ENCODE measurements around the gene DCP2.
"Not testable (repeated sequence)": the region's sequence is repeated elsewhere in the genome, so short reads cannot be mapped to it uniquely, and the experiment has no call there.

The DCP2 gene

GRCh38 chr5:112960863-112961504 is 15.6 kb upstream of the DCP2 start:
- H3K27ac Mint-ChIP-seq, result peak overlapping the region; percentile 97
- no peak for DNase-seq
- H3K4me1 Mint-ChIP-seq, result peaks cover 43% of the 10 kb centered on the region
- peak overlapping the region; percentile 39 for H3K4me3 Mint-ChIP-seq
- H3K27me3 Mint-ChIP-seq (ENCODE audit: low read depth, poor library complexity), result no peaks in the 10 kb centered on the region
- TF ChIP-seq CTCF (IDR thresholded peaks at IDR 0.05), result no peak
- H3K9me3 Mint-ChIP-seq, result peaks cover 3% of the 10 kb centered on the region
- no peaks in the 10 kb centered on the region for H3K36me3 Mint-ChIP-seq (ENCODE audit: low read depth)

DNA sequence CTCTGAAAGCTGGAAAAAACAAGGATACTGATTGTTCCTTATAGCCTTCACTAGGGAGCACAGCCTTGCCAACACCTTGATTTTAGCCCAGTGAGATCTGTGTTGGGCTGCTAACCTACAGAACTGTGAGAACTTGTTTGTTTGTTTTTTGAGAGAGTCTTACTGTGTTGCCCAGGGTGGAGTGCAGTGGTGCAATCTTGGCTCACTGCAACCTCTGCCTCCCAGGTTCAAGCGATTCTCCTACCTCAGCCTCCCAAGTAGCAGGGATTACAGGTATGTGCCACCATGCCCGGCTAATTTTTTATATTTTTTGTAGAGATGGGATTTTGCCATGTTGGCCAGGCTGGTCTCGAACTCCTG is 13.2 kb upstream of the DCP2 start:
- not testable (repeated sequence) for H3K36me3 Mint-ChIP-seq (ENCODE audit: low read depth); H3K4me3 Mint-ChIP-seq; H3K27me3 Mint-ChIP-seq (ENCODE audit: low read depth, poor library complexity); H3K9me3 Mint-ChIP-seq; DNase-seq; H3K27ac Mint-ChIP-seq
- peaks cover 44% of the 10 kb centered on the region for H3K4me1 Mint-ChIP-seq

DNA sequence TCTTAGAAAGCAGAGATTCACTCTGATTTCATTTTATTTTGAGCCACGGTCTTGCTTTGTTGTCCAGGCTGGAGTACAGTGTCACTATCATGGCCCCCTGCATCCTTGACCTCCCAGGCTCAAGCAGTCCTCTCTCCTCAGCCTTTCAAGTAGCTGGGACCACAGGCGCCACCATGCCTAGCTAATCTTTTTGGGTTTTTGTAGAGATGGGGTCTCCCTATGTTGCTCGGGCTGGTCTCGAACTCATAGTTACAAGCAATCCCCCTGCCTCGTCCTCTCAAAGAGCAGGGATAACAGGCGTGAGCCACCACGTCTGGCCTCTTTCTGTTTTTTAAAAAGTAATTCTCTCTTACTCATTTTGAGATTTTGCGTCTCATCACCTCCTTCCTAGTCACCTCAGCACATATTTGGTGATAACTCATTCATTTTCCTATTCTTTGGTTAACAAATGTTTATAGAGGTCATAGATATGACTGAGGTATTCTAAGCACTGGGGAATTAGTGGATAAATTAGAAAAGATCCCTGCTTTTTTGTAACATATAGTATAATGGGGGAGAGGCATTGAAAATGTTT is 10.8 kb upstream of the DCP2 start:
- no peak for TF ChIP-seq CTCF (IDR thresholded peaks at IDR 0.05)
- peaks cover 41% of the 10 kb centered on the region for H3K4me1 Mint-ChIP-seq
- no peaks in the 10 kb centered on the region for H3K27me3 Mint-ChIP-seq (ENCODE audit: low read depth, poor library complexity)
- H3K27ac Mint-ChIP-seq, result no peak overlapping the region
- no peaks in the 10 kb centered on the region for H3K9me3 Mint-ChIP-seq
- no peak for DNase-seq
- H3K4me3 Mint-ChIP-seq, result no peak overlapping the region
- no peaks in the 10 kb centered on the region for H3K36me3 Mint-ChIP-seq (ENCODE audit: low read depth)

GRCh38 chr5:112967520-112968083 is 9.0 kb upstream of the DCP2 start:
- no peaks in the 10 kb centered on the region for H3K36me3 Mint-ChIP-seq (ENCODE audit: low read depth)
- no peak overlapping the region for H3K4me3 Mint-ChIP-seq
- H3K27ac Mint-ChIP-seq, result no peak overlapping the region
- no peak for TF ChIP-seq CTCF (IDR thresholded peaks at IDR 0.05)
- peaks cover 4% of the 10 kb centered on the region for H3K9me3 Mint-ChIP-seq
- no peak for DNase-seq
- no peaks in the 10 kb centered on the region for H3K27me3 Mint-ChIP-seq (ENCODE audit: low read depth, poor library complexity)
- peaks cover 39% of the 10 kb centered on the region for H3K4me1 Mint-ChIP-seq

- no peak for DNase-seq
- Mint-ChIP-seq H3K9me3 (peaks cover 4% of the 10 kb centered on the region), H3K4me1 (peaks cover 32% of the 10 kb centered on the region), H3K27me3 (ENCODE audit: low read depth, poor library complexity) (no peaks in the 10 kb centered on the region), H3K27ac (peak overlapping the region; percentile 84), H3K36me3 (ENCODE audit: low read depth) (no peaks in the 10 kb centered on the region), H3K4me3 (no peak overlapping the region)
- no peak for TF ChIP-seq CTCF (IDR thresholded peaks at IDR 0.05)
Observed at GRCh38 chr5:112968411-112969106, 8.0 kb upstream of the DCP2 start.

DNA sequence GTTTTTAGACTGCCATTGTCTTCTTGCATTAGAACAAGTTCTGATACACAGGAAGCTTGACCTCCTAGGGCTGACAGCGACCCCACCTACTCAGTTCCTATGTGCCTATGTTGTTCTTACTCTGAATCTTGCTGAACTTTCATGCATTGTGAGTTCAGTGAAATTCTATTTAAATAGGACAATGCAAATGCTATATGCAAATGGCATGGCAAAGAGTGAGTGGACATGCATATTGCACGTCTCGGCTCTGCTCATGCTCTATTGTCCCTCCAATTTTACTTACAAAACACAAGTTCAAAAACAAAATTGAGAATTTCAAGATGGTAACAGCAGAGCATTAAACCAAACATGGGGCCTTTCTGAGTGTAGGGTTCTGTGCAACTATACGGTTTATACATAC is 5.3 kb upstream of the DCP2 start:
- Mint-ChIP-seq H3K9me3 (peaks cover 4% of the 10 kb centered on the region), H3K27me3 (ENCODE audit: low read depth, poor library complexity) (peaks cover 2% of the 10 kb centered on the region), H3K36me3 (ENCODE audit: low read depth) (no peaks in the 10 kb centered on the region), H3K4me1 (peaks cover 37% of the 10 kb centered on the region), H3K27ac (no peak overlapping the region), H3K4me3 (no peak overlapping the region)
- DNase-seq, result no peak
- TF ChIP-seq CTCF (IDR thresholded peaks at IDR 0.05), result no peak

Measured in nephron progenitor cell (in vitro differentiated cells).